GM12878 (cell line): ENCODE measurements around the gene RBPJ.

ENCODE experiments used
- NR2F1 ChIP-seq: fragments of 450-650 bp; conservative IDR thresholded peaks from 2 replicates; pipeline ENCODE4 v1.6.1; 2017; ENCODE audit warnings: mild to moderate bottlenecking
- POLR2AphosphoS5 ChIP-seq: IDR thresholded peaks from 2 replicates; pipeline ENCODE4 v1.6.1; 2011; ENCODE audit warnings: mild to moderate bottlenecking, low read length, inconsistent platforms
- RAD21 ChIP-seq: IDR thresholded peaks from 2 replicates; pipeline ENCODE4 v1.6.1; 2011; ENCODE audit warnings: mild to moderate bottlenecking, low read depth, low read length, moderate library complexity; ENCODE audit not compliant: insufficient read depth
- YY1 ChIP-seq: IDR thresholded peaks from 2 replicates; pipeline ENCODE4 v1.6.1; 2011; ENCODE audit warnings: low read depth, mild to moderate bottlenecking, low read length

- no peak for TF ChIP-seq POLR2AphosphoS5
- no peak for TF ChIP-seq YY1
- no peak for TF ChIP-seq RAD21
- TF ChIP-seq NR2F1 = no peak
Observed at GRCh38 chr4:26345565-26345938, 24.7 kb downstream of the RBPJ start.
